K562 (cell line): ENCODE data around the gene SRSF6. TPM values are rescaled to one million over a fixed set of nuclear protein-coding genes. Genes with fewer than 3 reads are reported as not detected.

Experiments
- CREM ChIP-seq: IDR thresholded peaks from 2 replicates; pipeline ENCODE4 v1.6.1; 2014; ENCODE audit warnings: antibody characterized with exemption, low read depth
- DMBX1 ChIP-seq: fragments of 250-450 bp; sonication (Bioruptor Pico); IDR thresholded peaks from 2 replicates; pipeline ENCODE4 v1.8.0; 2022; ENCODE audit warnings: inconsistent platforms, mild to moderate bottlenecking, moderate library complexity, borderline replicate concordance
- EHMT2 ChIP-seq: fragments of 450-650 bp; IDR thresholded peaks from 2 replicates; pipeline ENCODE4 v1.6.1; 2018; ENCODE audit warnings: antibody characterized with exemption
- NELFE ChIP-seq: IDR thresholded peaks from 2 replicates; pipeline ENCODE4 v1.6.1; 2011; ENCODE audit warnings: mild to moderate bottlenecking; ENCODE audit not compliant: insufficient read depth, insufficient read length
- SNRNP70 ChIP-seq: fragments of 200-400 bp; formaldehyde crosslinking; optimal IDR thresholded peaks from 2 replicates; pipeline ENCODE3; 2017; ENCODE audit warnings: low read depth, low read length
- SUPT5H ChIP-seq: fragments of 450-650 bp; IDR thresholded peaks from 2 replicates; pipeline ENCODE4 v1.6.1; 2016
- TAF9B ChIP-seq: fragments of 450-650 bp; IDR thresholded peaks from 2 replicates; pipeline ENCODE4 v1.6.1; 2018; ENCODE audit warnings: mild to moderate bottlenecking; ENCODE audit not compliant: partially characterized antibody
- U2AF1 ChIP-seq: fragments of 200-400 bp; formaldehyde crosslinking; optimal IDR thresholded peaks from 2 replicates; pipeline ENCODE3; 2017; ENCODE audit warnings: mild to moderate bottlenecking, low read depth, low read length, moderate library complexity
- YY1 ChIP-seq, 3 experiments: IDR thresholded peaks; 2 replicates each; pipeline ENCODE4 v1.6.1; 2011; ENCODE audit warnings: low read length in 2 of 3, mild to moderate bottlenecking in 2 of 3, moderate library complexity in 2 of 3, borderline replicate concordance in 1 of 3, control low read depth in 1 of 3, low read depth in 1 of 3; ENCODE audit not compliant: insufficient read depth in 3 of 3, insufficient replicate concordance in 2 of 3, control insufficient read depth in 1 of 3, insufficient read length in 1 of 3; ENCODE audit errors: extremely low read depth in 1 of 3
- ZNF232 ChIP-seq: sonication (generic); formaldehyde crosslinking; IDR thresholded peaks from 2 replicates; pipeline ENCODE4 v1.8.0; 2022; ENCODE audit warnings: mild to moderate bottlenecking, missing genetic modification reagents
- ZNF282 ChIP-seq: sonication (generic); formaldehyde crosslinking; IDR thresholded peaks from 2 replicates; pipeline ENCODE4 v1.8.1; 2023; ENCODE audit warnings: missing genetic modification reagents
- polyA plus RNA-seq, 8 experiments: library from polyadenylated mRNA; depleted of rRNA in 4 of 8; stranded (reverse) in 5 of 8; unstranded in 3 of 8; fragments of >200 nt; fragmentation: Nextera tagmentation in 2 of 8; fragmentation: Illumina TruSeq in 1 of 8; extraction: Ambion mirVana in 2 of 8; extraction: Trizol in 1 of 8; gene quantifications; 2 replicates each; pipeline versions ENCODE4 v1.2.1 to v1.2.3, GENCODE V29; 2011 to 2014; ENCODE audit warnings: inconsistent platforms in 1 of 8, missing spikeins in 1 of 8
- total RNA-seq, 7 experiments: library from RNA; depleted of rRNA in 6 of 7; stranded (reverse); fragments of >200 nt in 6 of 7; fragmentation: Illumina TruSeq in 2 of 7; extraction: Trizol in 2 of 7; gene quantifications; 2 replicates each; pipeline versions ENCODE4 v1.2.1 to v1.2.3, GENCODE V29; 2011 to 2021; ENCODE audit warnings: low replicate concordance in 1 of 7
- TF ChIP-seq, protein P1 (sequence below): sonication (generic); formaldehyde crosslinking; IDR thresholded peaks from 2 replicates; pipeline ENCODE4 v1.8.1; 2023; ENCODE audit warnings: mild to moderate bottlenecking, missing genetic modification reagents
- TF ChIP-seq, protein P2 (sequence below): fragments of 250-450 bp; sonication (Bioruptor Pico); IDR thresholded peaks from 2 replicates; pipeline ENCODE4 v1.4.0; 2020
- TF ChIP-seq, protein P3 (sequence below): fragments of 450-650 bp; IDR thresholded peaks from 2 replicates; pipeline ENCODE4 v1.6.1; 2017; ENCODE audit warnings: antibody characterized with exemption, mild to moderate bottlenecking

The SRSF6 gene
- total and polyA plus RNA-seq, 9 of the 15 experiments (the other 6 are each of a cell fraction or from before 2014, with no cell fraction given), result 52.4 to 165 (median 117) TPM

DNA sequence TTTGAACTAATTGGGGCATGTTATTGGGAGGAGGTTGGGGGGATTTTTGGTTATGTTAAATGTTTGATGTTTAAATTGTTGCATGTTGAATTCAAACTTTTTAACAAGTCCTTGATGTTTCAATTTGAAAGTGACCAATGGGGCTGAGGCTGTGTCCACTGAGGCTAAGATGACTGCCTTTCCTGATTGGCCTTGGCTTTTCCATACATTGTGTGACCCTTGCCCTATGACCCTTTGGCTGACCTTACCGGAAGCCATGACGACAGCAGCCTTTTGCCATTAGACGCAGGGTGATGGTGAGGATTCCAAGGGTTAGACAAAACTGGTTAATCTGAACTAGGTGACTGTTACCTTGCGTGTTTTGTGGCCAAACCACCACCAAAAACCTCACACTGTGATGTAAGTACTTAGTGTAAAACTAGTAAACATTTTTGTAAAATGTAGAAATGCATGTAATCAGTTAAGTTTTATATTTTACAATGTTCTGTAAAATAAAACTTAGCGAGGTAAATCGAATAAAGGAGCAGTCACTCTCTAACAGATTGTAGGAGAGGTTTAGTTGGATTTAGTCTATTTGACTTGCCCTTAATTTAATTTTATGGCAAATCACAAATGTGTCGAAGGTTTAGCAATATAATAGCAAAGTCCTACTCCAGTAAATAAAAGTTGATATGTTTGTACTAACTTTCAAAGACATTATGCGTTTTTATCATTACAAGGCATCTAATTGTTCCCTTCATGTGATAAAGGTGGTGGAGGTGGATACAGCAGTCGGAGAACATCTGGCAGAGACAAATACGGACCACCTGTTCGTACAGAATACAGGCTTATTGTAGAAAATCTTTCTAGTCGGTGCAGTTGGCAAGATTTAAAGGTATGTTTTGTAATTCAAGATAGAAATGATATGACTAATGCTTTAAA, 1.6 kb downstream of the SRSF6 start (continued):
- TF ChIP-seq, protein P1, sequence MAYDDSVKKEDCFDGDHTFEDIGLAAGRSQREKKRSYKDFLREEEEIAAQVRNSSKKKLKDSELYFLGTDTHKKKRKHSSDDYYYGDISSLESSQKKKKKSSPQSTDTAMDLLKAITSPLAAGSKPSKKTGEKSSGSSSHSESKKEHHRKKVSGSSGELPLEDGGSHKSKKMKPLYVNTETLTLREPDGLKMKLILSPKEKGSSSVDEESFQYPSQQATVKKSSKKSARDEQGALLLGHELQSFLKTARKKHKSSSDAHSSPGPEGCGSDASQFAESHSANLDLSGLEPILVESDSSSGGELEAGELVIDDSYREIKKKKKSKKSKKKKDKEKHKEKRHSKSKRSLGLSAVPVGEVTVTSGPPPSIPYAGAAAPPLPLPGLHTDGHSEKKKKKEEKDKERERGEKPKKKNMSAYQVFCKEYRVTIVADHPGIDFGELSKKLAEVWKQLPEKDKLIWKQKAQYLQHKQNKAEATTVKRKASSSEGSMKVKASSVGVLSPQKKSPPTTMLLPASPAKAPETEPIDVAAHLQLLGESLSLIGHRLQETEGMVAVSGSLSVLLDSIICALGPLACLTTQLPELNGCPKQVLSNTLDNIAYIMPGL (CRISPR knock-in tag), result no peak
- TF ChIP-seq ZNF232 (CRISPR knock-in tag) (no peak), SUPT5H (peak; percentile 41; the same call in 1 of the 2 replicates), NELFE (no peak), TAF9B (no peak), EHMT2 (no peak), SNRNP70 (no peak), U2AF1 (no peak), ZNF282 (CRISPR knock-in tag) (no peak), YY1 (IDR thresholded peaks at IDR 0.05; ENCODE audit: borderline replicate concordance in 1 of 3, control insufficient read depth in 1 of 3, extremely low read depth in 1 of 3, insufficient read depth in 3 of 3, insufficient read length in 1 of 3, insufficient replicate concordance in 2 of 3, low read depth in 1 of 3, low read length in 2 of 3) (peak in 1 of 3 experiments; percentile 57), DMBX1 (CRISPR knock-in tag) (0 out of 2 replicates have a peak, but pooled peaks have one; percentile 13), CREM (peak; percentile 81)
- TF ChIP-seq, protein P2, sequence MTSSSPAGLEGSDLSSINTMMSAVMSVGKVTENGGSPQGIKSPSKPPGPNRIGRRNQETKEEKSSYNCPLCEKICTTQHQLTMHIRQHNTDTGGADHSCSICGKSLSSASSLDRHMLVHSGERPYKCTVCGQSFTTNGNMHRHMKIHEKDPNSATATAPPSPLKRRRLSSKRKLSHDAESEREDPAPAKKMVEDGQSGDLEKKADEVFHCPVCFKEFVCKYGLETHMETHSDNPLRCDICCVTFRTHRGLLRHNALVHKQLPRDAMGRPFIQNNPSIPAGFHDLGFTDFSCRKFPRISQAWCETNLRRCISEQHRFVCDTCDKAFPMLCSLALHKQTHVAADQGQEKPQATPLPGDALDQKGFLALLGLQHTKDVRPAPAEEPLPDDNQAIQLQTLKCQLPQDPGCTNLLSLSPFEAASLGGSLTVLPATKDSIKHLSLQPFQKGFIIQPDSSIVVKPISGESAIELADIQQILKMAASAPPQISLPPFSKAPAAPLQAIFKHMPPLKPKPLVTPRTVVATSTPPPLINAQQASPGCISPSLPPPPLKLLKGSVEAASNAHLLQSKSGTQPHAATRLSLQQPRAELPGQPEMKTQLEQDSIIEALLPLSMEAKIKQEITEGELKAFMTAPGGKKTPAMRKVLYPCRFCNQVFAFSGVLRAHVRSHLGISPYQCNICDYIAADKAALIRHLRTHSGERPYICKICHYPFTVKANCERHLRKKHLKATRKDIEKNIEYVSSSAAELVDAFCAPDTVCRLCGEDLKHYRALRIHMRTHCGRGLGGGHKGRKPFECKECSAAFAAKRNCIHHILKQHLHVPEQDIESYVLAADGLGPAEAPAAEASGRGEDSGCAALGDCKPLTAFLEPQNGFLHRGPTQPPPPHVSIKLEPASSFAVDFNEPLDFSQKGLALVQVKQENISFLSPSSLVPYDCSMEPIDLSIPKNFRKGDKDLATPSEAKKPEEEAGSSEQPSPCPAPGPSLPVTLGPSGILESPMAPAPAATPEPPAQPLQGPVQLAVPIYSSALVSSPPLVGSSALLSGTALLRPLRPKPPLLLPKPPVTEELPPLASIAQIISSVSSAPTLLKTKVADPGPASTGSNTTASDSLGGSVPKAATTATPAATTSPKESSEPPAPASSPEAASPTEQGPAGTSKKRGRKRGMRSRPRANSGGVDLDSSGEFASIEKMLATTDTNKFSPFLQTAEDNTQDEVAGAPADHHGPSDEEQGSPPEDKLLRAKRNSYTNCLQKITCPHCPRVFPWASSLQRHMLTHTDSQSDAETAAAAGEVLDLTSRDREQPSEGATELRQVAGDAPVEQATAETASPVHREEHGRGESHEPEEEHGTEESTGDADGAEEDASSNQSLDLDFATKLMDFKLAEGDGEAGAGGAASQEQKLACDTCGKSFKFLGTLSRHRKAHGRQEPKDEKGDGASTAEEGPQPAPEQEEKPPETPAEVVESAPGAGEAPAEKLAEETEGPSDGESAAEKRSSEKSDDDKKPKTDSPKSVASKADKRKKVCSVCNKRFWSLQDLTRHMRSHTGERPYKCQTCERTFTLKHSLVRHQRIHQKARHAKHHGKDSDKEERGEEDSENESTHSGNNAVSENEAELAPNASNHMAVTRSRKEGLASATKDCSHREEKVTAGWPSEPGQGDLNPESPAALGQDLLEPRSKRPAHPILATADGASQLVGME, result no peak
- TF ChIP-seq, protein P3, sequence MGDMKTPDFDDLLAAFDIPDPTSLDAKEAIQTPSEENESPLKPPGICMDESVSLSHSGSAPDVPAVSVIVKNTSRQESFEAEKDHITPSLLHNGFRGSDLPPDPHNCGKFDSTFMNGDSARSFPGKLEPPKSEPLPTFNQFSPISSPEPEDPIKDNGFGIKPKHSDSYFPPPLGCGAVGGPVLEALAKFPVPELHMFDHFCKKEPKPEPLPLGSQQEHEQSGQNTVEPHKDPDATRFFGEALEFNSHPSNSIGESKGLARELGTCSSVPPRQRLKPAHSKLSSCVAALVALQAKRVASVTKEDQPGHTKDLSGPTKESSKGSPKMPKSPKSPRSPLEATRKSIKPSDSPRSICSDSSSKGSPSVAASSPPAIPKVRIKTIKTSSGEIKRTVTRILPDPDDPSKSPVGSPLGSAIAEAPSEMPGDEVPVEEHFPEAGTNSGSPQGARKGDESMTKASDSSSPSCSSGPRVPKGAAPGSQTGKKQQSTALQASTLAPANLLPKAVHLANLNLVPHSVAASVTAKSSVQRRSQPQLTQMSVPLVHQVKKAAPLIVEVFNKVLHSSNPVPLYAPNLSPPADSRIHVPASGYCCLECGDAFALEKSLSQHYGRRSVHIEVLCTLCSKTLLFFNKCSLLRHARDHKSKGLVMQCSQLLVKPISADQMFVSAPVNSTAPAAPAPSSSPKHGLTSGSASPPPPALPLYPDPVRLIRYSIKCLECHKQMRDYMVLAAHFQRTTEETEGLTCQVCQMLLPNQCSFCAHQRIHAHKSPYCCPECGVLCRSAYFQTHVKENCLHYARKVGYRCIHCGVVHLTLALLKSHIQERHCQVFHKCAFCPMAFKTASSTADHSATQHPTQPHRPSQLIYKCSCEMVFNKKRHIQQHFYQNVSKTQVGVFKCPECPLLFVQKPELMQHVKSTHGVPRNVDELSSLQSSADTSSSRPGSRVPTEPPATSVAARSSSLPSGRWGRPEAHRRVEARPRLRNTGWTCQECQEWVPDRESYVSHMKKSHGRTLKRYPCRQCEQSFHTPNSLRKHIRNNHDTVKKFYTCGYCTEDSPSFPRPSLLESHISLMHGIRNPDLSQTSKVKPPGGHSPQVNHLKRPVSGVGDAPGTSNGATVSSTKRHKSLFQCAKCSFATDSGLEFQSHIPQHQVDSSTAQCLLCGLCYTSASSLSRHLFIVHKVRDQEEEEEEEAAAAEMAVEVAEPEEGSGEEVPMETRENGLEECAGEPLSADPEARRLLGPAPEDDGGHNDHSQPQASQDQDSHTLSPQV, result peak; percentile 90
